AG20443 (cell line): Measurements from ENCODE around the gene TNXB.

Experiments
- DNase-seq: peaks from one replicate; pipeline ENCODE4 v3.0.0; 2012; ENCODE audit warnings: low spot score, mixed read lengths

Gene TNXB

GRCh38 chr6:32139590-32139989 lies 30.5 kb upstream of the TNXB start:
- DNase-seq, result no peak

GRCh38 chr6:32137454-32137853 lies 28.3 kb upstream of the TNXB start:
- DNase-seq, result no peak

- peak; percentile 51 for DNase-seq
These were observed 24.6 kb upstream of the TNXB start for GRCh38 chr6:32133786-32134185.

- DNase-seq, result no peak
These were observed 23.0 kb upstream of the TNXB start for GRCh38 chr6:32132110-32132509.

- DNase-seq, result no peak
These were observed 22.4 kb upstream of the TNXB start for GRCh38 chr6:32131439-32131948.

GRCh38 chr6:32129297-32130088 lies 20.4 kb upstream of the TNXB start:
- no peak for DNase-seq

GRCh38 chr6:32128751-32129296 lies 19.7 kb upstream of the TNXB start:
- DNase-seq, result no peak

- DNase-seq, result peak; percentile 98
These were observed 18.8 kb upstream of the TNXB start, which contains the start of gene ATF6B for GRCh38 chr6:32127717-32128592. Gene ATF6B, minus strand, starts transcription at chr6:32128246. Its CDS starts 39 bp downstream, at chr6:32128207.

- DNase-seq, result no peak
These were observed 18.2 kb upstream of the TNXB start for GRCh38 chr6:32127409-32127716.

- DNase-seq, result no peak
These were observed 17.7 kb upstream of the TNXB start for GRCh38 chr6:32126880-32127279.

- no peak for DNase-seq
These were observed 14.5 kb upstream of the TNXB start for GRCh38 chr6:32123681-32124080.

- DNase-seq, result no peak
These were observed 11.5 kb upstream of the TNXB start for GRCh38 chr6:32120573-32121059.

GRCh38 chr6:32118782-32119628 lies 9.9 kb upstream of the TNXB start:
- DNase-seq, result peak; percentile 86

GRCh38 chr6:32117461-32117860 lies 8.3 kb upstream of the TNXB start:
- DNase-seq, result no peak

GRCh38 chr6:32116674-32117073 lies 7.5 kb upstream of the TNXB start:
- no peak for DNase-seq

- no peak for DNase-seq
These were observed 6.5 kb upstream of the TNXB start for GRCh38 chr6:32115623-32116022.

GRCh38 chr6:32114796-32115195 lies 5.7 kb upstream of the TNXB start:
- peak; percentile 83 for DNase-seq

- peak; percentile 93 for DNase-seq
These were observed 4.5 kb upstream of the TNXB start for GRCh38 chr6:32113386-32114352.

- no peak for DNase-seq
These were observed 3.4 kb upstream of the TNXB start for GRCh38 chr6:32112431-32112980.

GRCh38 chr6:32111424-32112066 lies 2.4 kb upstream of the TNXB start:
- DNase-seq, result no peak
